PFSK-1 (cell line): ENCODE results near the gene ANKRD42.

ENCODE experiments used
- FOXP2 ChIP-seq: optimal IDR thresholded peaks from 2 replicates; pipeline ENCODE3; 2011; ENCODE audit warnings: borderline replicate concordance, control low read depth, inconsistent platforms; ENCODE audit not compliant: insufficient read depth; ENCODE audit errors: extremely low read length, extremely low read depth
- POLR2AphosphoS5 ChIP-seq: IDR thresholded peaks from 2 replicates; pipeline ENCODE4 v1.6.1; 2012; ENCODE audit warnings: low read depth, mild to moderate bottlenecking, control low read depth, low read length, moderate library complexity
- SIN3A ChIP-seq: IDR thresholded peaks from 2 replicates; pipeline ENCODE4 v1.6.1; 2012; ENCODE audit warnings: mild to moderate bottlenecking, low read length, moderate library complexity, borderline replicate concordance; ENCODE audit not compliant: insufficient read depth
- TAF1 ChIP-seq: IDR thresholded peaks from 2 replicates; pipeline ENCODE4 v1.6.1; 2012; ENCODE audit warnings: low read length, control low read depth, borderline replicate concordance; ENCODE audit not compliant: insufficient read depth
- TF ChIP-seq, protein P1 (sequence below), 2 experiments: IDR thresholded peaks; 2 replicates each; pipeline versions ENCODE4 v1.6.1 to v1.8.0; 2011 to 2012; ENCODE audit warnings: low read depth in 2 of 2, low read length in 2 of 2, control low read depth in 1 of 2, inconsistent platforms in 1 of 2, mild to moderate bottlenecking in 1 of 2, moderate library complexity in 1 of 2; ENCODE audit not compliant: insufficient read depth in 1 of 2

The ANKRD42 gene

DNA sequence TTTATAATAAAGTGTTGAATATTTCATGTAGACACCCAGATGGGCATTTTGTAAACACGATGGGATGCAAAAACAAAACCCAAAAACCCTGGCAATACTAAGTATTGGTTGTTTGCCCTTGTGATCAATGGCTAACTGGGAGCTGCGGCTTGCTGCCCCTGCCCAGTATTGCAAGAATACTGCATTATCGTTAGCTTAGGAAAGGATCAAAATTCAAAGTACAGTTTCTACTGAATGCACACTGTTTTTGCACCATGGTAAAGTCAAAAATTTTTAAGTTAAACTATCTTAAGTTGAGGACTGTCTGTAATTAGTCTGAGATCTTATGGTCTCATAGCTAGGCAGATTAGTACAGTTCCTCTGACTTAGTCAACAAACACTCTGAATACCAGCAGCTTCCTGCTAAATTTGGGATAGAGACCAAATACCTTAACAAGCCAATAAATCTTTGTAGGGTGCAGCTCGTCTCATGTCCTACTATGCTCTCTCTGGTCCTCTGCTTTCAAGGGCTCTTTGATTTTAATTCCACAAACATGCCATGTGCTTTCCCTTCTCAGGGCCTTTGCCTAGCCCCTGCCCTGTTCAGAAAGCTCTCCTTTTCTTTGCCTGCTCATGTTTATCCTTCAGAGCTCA, 88.7 kb downstream of the ANKRD42 start:
- TF ChIP-seq FOXP2 (no peak), POLR2AphosphoS5 (no peak), SIN3A (no peak), TAF1 (no peak)
- TF ChIP-seq, protein P1, sequence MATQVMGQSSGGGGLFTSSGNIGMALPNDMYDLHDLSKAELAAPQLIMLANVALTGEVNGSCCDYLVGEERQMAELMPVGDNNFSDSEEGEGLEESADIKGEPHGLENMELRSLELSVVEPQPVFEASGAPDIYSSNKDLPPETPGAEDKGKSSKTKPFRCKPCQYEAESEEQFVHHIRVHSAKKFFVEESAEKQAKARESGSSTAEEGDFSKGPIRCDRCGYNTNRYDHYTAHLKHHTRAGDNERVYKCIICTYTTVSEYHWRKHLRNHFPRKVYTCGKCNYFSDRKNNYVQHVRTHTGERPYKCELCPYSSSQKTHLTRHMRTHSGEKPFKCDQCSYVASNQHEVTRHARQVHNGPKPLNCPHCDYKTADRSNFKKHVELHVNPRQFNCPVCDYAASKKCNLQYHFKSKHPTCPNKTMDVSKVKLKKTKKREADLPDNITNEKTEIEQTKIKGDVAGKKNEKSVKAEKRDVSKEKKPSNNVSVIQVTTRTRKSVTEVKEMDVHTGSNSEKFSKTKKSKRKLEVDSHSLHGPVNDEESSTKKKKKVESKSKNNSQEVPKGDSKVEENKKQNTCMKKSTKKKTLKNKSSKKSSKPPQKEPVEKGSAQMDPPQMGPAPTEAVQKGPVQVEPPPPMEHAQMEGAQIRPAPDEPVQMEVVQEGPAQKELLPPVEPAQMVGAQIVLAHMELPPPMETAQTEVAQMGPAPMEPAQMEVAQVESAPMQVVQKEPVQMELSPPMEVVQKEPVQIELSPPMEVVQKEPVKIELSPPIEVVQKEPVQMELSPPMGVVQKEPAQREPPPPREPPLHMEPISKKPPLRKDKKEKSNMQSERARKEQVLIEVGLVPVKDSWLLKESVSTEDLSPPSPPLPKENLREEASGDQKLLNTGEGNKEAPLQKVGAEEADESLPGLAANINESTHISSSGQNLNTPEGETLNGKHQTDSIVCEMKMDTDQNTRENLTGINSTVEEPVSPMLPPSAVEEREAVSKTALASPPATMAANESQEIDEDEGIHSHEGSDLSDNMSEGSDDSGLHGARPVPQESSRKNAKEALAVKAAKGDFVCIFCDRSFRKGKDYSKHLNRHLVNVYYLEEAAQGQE (IDR thresholded peaks at IDR 0.05; ENCODE audit: insufficient read depth in 1 of 2, low read depth in 2 of 2, low read length in 2 of 2): no peak

DNA sequence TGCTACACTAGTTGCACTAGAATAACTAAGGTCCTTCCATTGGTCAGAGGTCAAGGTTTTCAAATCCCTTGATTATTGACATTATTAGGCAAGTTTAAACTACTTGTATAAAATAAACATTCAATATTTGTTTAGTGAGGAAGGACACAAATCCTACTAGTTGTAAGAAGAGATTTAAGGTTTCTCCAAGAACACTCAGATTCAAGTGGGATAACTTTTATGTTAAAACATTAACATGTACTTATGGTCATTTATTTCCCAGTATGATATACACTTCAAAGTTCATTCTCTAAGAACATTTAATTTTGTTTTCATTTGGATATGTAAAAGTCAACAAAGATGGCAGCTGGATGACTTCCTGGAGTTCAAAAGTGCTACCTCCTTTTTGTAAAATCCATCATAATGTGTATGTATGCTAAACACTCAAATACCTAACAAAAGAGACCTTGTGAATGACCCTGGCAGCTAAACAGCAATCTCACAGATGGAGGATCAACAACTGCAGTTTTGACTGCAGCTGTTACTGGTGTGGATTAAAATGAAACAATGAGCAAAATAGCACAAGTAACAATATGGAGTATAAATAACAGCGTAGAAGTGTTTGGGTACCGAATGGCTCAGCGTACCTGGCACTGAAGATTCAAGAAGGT, 91.1 kb downstream of the ANKRD42 start:
- no peak for TF ChIP-seq FOXP2
- TF ChIP-seq, protein P1 (IDR thresholded peaks at IDR 0.05; ENCODE audit: insufficient read depth in 1 of 2, low read depth in 2 of 2, low read length in 2 of 2): no peak
- TF ChIP-seq SIN3A: no peak
- no peak for TF ChIP-seq TAF1
- TF ChIP-seq POLR2AphosphoS5: no peak

DNA sequence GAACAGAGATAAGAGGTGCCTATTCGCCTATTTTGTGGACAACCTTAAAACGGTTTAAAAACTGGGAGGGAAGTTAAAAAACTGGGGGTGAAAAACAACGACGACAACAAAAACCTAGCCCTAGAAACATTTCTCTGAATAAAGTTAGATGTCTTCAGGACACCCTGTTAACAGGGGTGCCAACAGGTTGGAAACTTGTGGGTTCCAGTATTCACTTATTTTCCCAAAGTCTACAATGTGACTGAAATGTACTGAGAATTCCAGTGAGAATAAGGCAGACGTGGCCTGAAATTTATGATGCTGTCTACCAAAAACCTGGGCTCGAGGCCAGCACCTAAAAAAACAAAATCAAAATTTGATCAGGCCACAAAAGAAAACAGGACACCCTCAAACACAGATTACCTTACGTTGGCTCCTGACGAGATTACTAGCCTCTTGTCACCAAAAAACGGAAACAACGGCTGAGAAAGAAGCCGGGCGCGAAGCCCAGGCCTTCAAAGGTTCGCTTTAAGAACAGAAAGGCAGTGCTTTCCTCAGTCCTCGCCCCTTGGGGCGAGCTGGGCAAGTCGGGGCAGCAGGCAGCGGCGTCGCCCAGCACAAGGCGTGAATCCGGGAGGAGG, 91.7 kb downstream of the ANKRD42 start:
- no peak for TF ChIP-seq TAF1
- no peak for TF ChIP-seq SIN3A
- no peak for TF ChIP-seq POLR2AphosphoS5
- TF ChIP-seq FOXP2: no peak
- TF ChIP-seq, protein P1 (IDR thresholded peaks at IDR 0.05; ENCODE audit: insufficient read depth in 1 of 2, low read depth in 2 of 2, low read length in 2 of 2): no peak

DNA sequence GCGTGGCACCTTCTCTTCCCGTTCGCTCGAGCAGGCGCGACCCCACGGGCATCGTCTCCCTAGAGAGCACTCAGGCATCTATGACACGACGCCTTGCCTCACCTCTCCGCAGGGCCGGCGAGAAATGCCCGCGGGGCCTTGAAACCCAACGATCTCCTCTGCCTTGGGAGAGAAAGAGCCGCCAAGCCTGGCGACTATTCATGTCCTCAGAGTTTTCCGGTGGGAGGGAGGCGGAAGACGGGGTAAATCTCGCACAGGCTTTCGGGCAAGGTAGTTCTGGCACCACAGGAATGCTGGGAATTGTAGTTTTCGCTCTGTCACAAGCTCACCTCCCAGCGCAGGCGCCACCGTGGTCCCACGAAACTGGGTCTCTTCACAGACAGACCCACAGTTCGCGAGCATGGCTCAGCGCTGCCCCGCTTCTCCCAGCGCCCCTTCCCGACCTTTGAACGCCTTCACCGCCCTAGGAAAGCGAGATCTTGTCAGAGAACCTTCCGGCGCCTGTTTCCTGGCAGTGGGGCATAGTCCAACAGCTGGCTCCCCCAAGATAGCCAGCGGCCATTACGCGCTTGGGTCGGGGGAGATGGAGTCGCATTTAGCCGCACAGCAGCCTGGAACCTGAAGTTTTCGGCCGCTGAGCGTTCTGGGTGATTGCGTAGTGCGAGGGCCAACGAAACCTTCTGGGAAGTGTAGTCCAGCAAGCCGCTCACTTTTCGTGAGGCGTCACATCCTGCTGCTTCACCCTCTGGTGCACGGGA, 92.4 kb downstream of the ANKRD42 start, which contains the start of gene CCDC90B:
CCDC90B (minus strand) TSS at position 597 of the 758 bp plus-strand sequence; CDS start at position 202, 395 bp downstream.
- TF ChIP-seq, protein P1 (IDR thresholded peaks at IDR 0.05; ENCODE audit: insufficient read depth in 1 of 2, low read depth in 2 of 2, low read length in 2 of 2): no peak
- TF ChIP-seq SIN3A (peak; percentile 73; the same call in 1 of the 2 replicates), TAF1 (peak; percentile 84; the same call in 1 of the 2 replicates), POLR2AphosphoS5 (peak; percentile 98)
